ENCODE measurements around the gene NGEF. TPM values are rescaled to one million over a fixed set of nuclear protein-coding genes. Genes with fewer than 3 reads are reported as not detected.

NGEF gene
- total and polyA plus RNA-seq, 2 donors from 2014 or later: 4.8 to 5.3 TPM

GRCh38 chr2:233003658-233004555 lies 9.1 kb downstream of the NGEF start:
- Histone ChIP-seq H3K4me3 (ENCODE audit: low read length in 3 of 3) (no peak overlapping the region), H3K27ac (ENCODE audit: low read depth in 2 of 2, low read length in 2 of 2) (no peak overlapping the region), H3K36me3 (ENCODE audit: control insufficient read depth in 2 of 3, insufficient read depth in 3 of 3, low read length in 3 of 3) (no peaks in the 10 kb centered on the region), H3K27me3 (ENCODE audit: control insufficient read depth, insufficient read depth, low read length) (no peaks in the 10 kb centered on the region), H3K9ac (ENCODE audit: low read length in 3 of 3) (no peak overlapping the region), H3K9me3 (ENCODE audit: control insufficient read depth in 2 of 3, insufficient read depth in 1 of 3, low read length in 3 of 3) (no peaks in the 10 kb centered on the region), H3K4me1 (ENCODE audit: control insufficient read depth in 2 of 3, insufficient read depth in 2 of 3, low read depth in 1 of 3, low read length in 3 of 3) (peaks cover 0 to 5% (median 3%) of the 10 kb centered on the region in 3 donors)
- intact Hi-C loops (cut with DNase I): no loop called here
- TF ChIP-seq, protein P1, sequence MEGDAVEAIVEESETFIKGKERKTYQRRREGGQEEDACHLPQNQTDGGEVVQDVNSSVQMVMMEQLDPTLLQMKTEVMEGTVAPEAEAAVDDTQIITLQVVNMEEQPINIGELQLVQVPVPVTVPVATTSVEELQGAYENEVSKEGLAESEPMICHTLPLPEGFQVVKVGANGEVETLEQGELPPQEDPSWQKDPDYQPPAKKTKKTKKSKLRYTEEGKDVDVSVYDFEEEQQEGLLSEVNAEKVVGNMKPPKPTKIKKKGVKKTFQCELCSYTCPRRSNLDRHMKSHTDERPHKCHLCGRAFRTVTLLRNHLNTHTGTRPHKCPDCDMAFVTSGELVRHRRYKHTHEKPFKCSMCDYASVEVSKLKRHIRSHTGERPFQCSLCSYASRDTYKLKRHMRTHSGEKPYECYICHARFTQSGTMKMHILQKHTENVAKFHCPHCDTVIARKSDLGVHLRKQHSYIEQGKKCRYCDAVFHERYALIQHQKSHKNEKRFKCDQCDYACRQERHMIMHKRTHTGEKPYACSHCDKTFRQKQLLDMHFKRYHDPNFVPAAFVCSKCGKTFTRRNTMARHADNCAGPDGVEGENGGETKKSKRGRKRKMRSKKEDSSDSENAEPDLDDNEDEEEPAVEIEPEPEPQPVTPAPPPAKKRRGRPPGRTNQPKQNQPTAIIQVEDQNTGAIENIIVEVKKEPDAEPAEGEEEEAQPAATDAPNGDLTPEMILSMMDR (IDR thresholded peaks at IDR 0.05; ENCODE audit: borderline replicate concordance, extremely low read depth, insufficient read depth): no peak
- DNase-seq: peak in 3 of 5 donors; percentile 31 to 42 (median 32)
- no peak for FAIRE-seq

DNA sequence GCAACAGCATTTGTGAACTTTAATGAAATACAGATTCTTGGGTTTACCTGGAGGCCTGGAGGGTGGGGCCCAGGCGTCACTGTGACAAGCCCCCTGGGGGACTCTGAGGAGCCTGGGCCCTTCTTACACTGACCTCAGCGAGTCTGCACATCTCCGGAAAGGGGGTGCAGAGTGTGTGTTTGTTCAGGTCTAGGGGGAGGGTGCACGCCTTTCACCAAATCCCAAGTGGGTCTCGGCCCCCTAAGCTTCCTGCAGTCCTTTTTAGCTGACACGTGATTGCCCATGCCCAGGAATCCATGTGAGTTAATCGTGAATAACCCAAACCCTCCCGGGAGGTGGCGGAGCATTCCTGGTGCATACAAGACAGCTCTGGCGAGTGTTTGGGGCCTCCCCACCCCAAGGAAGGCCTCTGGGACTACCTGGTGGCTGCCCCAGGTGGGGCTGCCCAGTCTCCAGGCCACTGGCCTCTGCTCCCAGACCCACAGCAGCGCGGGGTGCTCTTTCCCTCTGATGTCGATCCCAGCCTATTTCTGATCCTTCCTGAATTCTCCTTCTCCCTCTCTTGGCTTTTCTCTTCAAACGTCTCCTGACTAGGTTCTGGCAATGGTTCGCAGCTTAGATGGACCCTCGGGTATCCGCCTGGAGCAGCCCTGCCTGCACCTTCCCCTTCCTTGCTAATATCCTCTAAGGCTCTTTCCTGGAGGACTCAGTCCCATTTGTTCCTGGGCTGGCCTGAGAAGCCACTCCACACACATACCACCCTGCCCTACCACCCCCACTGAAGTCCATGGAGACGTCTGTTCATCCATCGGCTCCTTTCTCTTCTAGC lies 10.0 kb downstream of the NGEF start:
- FAIRE-seq (no peak), DNase-seq (no peak)

DNA sequence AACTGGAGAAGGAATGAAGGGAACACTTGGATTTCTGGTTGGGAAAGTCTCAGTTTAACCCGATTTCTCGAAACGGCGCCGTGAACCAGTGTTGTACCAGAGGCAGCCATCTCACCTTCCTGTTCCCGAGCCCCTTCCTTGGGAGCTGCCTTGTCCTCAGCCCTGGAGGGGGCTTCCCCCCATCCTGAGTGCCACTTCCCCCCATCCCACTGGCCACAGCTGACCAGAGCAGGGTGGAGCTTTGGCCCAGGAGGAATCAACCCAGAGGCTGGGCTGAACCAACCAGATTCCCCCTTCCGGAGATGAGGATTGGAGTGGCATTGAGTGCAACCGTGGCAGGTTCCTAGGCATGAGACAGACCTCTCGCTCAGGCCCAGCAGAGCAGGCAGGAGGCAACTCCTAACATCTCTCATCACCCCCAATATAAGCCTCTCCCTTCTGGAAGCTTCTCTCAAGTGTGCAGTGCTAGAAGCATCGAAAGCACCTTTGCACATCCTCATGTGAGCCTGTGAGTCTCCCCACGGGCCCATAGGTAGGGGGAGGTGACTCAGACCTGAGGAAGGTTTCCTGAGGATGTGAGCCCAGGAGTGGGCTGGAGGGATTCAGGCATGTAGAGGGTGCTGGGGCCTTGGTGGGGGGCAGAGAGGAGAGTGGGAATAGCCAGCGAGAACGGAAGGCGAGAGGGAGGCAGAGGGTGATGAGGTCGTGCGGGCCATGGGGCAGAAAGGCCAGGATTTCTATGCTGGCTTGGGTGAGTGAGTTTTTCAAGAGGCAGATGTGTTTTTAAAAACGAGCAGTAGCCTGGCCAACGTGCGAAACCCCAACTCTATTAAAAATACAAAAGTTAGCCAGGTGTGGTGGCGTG lies 11.9 kb downstream of the NGEF start:
- Histone ChIP-seq H3K27me3 (ENCODE audit: control insufficient read depth, insufficient read depth, low read length) (no peaks in the 10 kb centered on the region), H3K9me3 (ENCODE audit: control insufficient read depth in 2 of 3, insufficient read depth in 1 of 3, low read length in 3 of 3) (no peaks in the 10 kb centered on the region), H3K4me3 (ENCODE audit: low read length in 3 of 3) (no peak overlapping the region), H3K36me3 (ENCODE audit: control insufficient read depth in 2 of 3, insufficient read depth in 3 of 3, low read length in 3 of 3) (no peaks in the 10 kb centered on the region), H3K27ac (ENCODE audit: low read depth in 2 of 2, low read length in 2 of 2) (no peak overlapping the region), H3K4me1 (ENCODE audit: control insufficient read depth in 2 of 3, insufficient read depth in 2 of 3, low read depth in 1 of 3, low read length in 3 of 3) (no peaks in the 10 kb centered on the region), H3K9ac (ENCODE audit: low read length in 3 of 3) (no peak overlapping the region)
- FAIRE-seq (no peak), DNase-seq (no peak)
- intact Hi-C loops (cut with DNase I): no loop called here
- TF ChIP-seq, protein P1 (IDR thresholded peaks at IDR 0.05; ENCODE audit: borderline replicate concordance, extremely low read depth, insufficient read depth): no peak

More for the DNA sequence above, 10.0 kb downstream of the NGEF start:
- no peak overlapping the region for H3K27ac ChIP-seq (ENCODE audit: low read depth in 2 of 2, low read length in 2 of 2)
- no peaks in the 10 kb centered on the region for H3K36me3 ChIP-seq (ENCODE audit: control insufficient read depth in 2 of 3, insufficient read depth in 3 of 3, low read length in 3 of 3)
- H3K9me3 ChIP-seq (ENCODE audit: control insufficient read depth in 2 of 3, insufficient read depth in 1 of 3, low read length in 3 of 3): no peaks in the 10 kb centered on the region
- peaks cover 0 to 2% (median 0%) of the 10 kb centered on the region in 3 donors for H3K4me1 ChIP-seq (ENCODE audit: control insufficient read depth in 2 of 3, insufficient read depth in 2 of 3, low read depth in 1 of 3, low read length in 3 of 3)
- H3K9ac ChIP-seq (ENCODE audit: low read length in 3 of 3): no peak overlapping the region
- no peak overlapping the region for H3K4me3 ChIP-seq (ENCODE audit: low read length in 3 of 3)
- H3K27me3 ChIP-seq (ENCODE audit: control insufficient read depth, insufficient read depth, low read length): no peaks in the 10 kb centered on the region
- intact Hi-C loops (cut with DNase I): no loop called here
- TF ChIP-seq, protein P1 (IDR thresholded peaks at IDR 0.05; ENCODE audit: borderline replicate concordance, extremely low read depth, insufficient read depth): no peak
